ENCODE results near the gene METTL26.

The METTL26 gene

DNA sequence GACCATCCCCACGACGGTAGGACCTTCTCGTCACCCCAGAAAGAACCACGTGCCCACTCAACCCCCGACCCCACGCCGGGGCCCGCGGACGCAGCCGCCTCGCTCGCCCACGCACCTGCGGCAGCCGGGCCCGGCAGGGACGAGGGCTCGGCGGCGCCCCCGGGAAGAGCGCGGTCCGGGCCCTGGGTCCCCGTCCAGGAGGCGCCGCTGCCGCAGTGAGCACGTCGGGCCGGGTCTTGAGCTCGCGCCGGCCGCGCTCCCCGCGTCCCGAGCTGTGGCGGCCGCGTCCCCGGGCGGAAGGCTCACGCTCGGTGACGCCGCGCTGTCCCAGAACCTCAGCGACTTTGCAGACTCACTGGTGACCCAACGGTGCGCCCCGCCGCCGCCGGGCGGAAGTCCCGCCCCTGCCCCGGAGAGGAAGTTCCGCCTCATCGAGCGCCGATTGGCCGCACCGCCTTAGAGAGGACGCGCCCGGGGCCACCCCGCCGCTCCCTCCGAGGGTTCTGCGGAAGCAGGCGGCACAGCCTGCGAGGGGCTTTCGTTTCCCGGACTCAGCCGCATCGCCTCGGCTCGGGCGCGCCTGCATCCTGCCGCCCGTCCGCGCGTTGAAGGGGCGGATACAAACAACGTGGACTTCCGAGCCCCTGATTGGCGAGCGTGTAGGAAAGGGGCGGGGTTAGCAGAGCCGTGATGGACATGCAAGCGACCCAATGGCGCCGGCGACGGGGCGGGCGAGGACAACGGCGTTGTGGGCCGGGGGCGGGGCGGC, 47.0 kb downstream of the METTL26 start:
- DNase-seq (ENCODE audit: insufficient read length, low spot score) (peak; percentile 90), FAIRE-seq (no peak)
- TF ChIP-seq POLR2AphosphoS5 (IDR thresholded peaks at IDR 0.05; ENCODE audit: low read depth, low read length) (peak; percentile 52; the same call in 1 of the 2 replicates), POU2F2 (IDR thresholded peaks at IDR 0.05; ENCODE audit: low read depth, low read length) (no peak), POLR2A (IDR thresholded peaks at IDR 0.05; ENCODE audit: low read depth, low read length) (peak; percentile 60; the same call in 1 of the 2 replicates), PAX5 (IDR thresholded peaks at IDR 0.05; ENCODE audit: insufficient read depth, low read length, severe bottlenecking) (no peak), TAF1 (IDR thresholded peaks at IDR 0.05; ENCODE audit: low read depth, low read length) (no peak), SPI1 (IDR thresholded peaks at IDR 0.05; ENCODE audit: low read depth, low read length) (peak; percentile 63)

DNA sequence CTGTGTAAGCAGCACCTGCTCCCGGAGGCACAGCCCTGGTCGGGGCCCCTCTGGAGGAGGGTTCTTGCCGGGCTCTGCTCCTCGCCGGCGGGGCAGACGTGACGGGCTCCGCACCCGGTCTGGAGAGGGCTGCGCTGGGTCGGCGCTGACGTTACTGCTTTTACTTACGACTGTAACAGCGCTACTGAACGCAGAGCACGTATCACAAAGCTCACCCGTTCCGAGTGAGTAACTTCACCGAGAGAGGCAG, 47.5 kb downstream of the METTL26 start:
- no peak for TF ChIP-seq PAX5 (IDR thresholded peaks at IDR 0.05; ENCODE audit: insufficient read depth, low read length, severe bottlenecking)
- TF ChIP-seq POLR2AphosphoS5 (IDR thresholded peaks at IDR 0.05; ENCODE audit: low read depth, low read length) = peak; percentile 52
- FAIRE-seq (no peak), DNase-seq (ENCODE audit: insufficient read length, low spot score) (no peak)

- FAIRE-seq = no peak
- TF ChIP-seq PAX5 (IDR thresholded peaks at IDR 0.05; ENCODE audit: insufficient read depth, low read length, severe bottlenecking) = no peak
- no peak for TF ChIP-seq TAF1 (IDR thresholded peaks at IDR 0.05; ENCODE audit: low read depth, low read length)
- TF ChIP-seq POU2F2 (IDR thresholded peaks at IDR 0.05; ENCODE audit: low read depth, low read length) = no peak
- no peak; the same call in 1 of the 2 replicates for TF ChIP-seq POLR2AphosphoS5 (IDR thresholded peaks at IDR 0.05; ENCODE audit: low read depth, low read length)
- no peak for TF ChIP-seq SPI1 (IDR thresholded peaks at IDR 0.05; ENCODE audit: low read depth, low read length)
- TF ChIP-seq POLR2A (IDR thresholded peaks at IDR 0.05; ENCODE audit: low read depth, low read length) = peak; percentile 57; the same call in 1 of the 2 replicates
- DNase-seq (ENCODE audit: insufficient read length, low spot score) = no peak
These were observed 49.2 kb downstream of the METTL26 start for GRCh38 chr16:586645-587590.

DNA sequence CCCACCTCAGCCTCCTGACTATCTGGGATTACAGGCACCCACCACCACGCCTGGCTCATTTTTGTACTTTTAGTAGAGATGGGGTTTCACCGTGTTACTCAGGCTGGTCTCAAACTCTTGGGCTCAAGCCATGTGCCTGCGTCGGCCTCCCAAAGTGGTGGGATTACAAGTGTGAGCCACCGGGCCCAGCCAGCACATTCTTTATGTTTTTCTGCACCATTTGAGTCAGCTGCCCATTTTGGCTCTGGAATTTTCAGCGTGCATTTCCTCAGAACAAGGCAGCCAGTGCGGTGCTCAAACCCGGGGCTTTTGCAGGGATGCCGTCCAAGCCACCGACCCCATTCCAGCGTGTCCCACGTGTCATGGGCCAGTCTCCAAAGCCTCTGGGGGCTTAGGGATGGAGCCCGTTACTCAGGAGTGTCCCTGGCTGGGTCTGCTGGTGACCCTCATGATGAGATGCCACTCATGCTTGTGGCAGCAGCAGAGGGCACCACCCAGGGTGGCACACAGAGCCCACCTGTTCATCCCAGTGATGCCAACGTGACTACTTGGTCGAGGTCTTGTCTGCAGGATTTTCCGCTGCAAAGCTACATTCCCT, 50.0 kb downstream of the METTL26 start:
- TF ChIP-seq POLR2AphosphoS5 (IDR thresholded peaks at IDR 0.05; ENCODE audit: low read depth, low read length) (no peak), POLR2A (IDR thresholded peaks at IDR 0.05; ENCODE audit: low read depth, low read length) (no peak), TAF1 (IDR thresholded peaks at IDR 0.05; ENCODE audit: low read depth, low read length) (no peak), POU2F2 (IDR thresholded peaks at IDR 0.05; ENCODE audit: low read depth, low read length) (no peak), PAX5 (IDR thresholded peaks at IDR 0.05; ENCODE audit: insufficient read depth, low read length, severe bottlenecking) (no peak), SPI1 (IDR thresholded peaks at IDR 0.05; ENCODE audit: low read depth, low read length) (no peak)
- DNase-seq (ENCODE audit: insufficient read length, low spot score) = no peak
- FAIRE-seq = peak; percentile 45

GRCh38 chr16:585351-585750, 50.8 kb downstream of the METTL26 start:
- DNase-seq (ENCODE audit: insufficient read length, low spot score) = no peak
- TF ChIP-seq POLR2AphosphoS5 (IDR thresholded peaks at IDR 0.05; ENCODE audit: low read depth, low read length) = no peak
- no peak for TF ChIP-seq SPI1 (IDR thresholded peaks at IDR 0.05; ENCODE audit: low read depth, low read length)
- TF ChIP-seq POLR2A (IDR thresholded peaks at IDR 0.05; ENCODE audit: low read depth, low read length) = no peak
- no peak for TF ChIP-seq TAF1 (IDR thresholded peaks at IDR 0.05; ENCODE audit: low read depth, low read length)
- no peak for TF ChIP-seq POU2F2 (IDR thresholded peaks at IDR 0.05; ENCODE audit: low read depth, low read length)
- TF ChIP-seq PAX5 (IDR thresholded peaks at IDR 0.05; ENCODE audit: insufficient read depth, low read length, severe bottlenecking) = no peak
- no peak for FAIRE-seq

All from GM12891 (cell line).